ENCODE data around the gene PAGR1. TPM values are rescaled to one million over a fixed set of nuclear protein-coding genes. Genes with fewer than 3 reads are reported as not detected.
"Not testable (repeated sequence)": the region's sequence is repeated elsewhere in the genome, so short reads cannot be mapped to it uniquely, and the experiment has no call there.

Gene PAGR1
- total and polyA plus RNA-seq, 2 experiments from 2014 or later = 19.3 to 23.6 TPM

DNA sequence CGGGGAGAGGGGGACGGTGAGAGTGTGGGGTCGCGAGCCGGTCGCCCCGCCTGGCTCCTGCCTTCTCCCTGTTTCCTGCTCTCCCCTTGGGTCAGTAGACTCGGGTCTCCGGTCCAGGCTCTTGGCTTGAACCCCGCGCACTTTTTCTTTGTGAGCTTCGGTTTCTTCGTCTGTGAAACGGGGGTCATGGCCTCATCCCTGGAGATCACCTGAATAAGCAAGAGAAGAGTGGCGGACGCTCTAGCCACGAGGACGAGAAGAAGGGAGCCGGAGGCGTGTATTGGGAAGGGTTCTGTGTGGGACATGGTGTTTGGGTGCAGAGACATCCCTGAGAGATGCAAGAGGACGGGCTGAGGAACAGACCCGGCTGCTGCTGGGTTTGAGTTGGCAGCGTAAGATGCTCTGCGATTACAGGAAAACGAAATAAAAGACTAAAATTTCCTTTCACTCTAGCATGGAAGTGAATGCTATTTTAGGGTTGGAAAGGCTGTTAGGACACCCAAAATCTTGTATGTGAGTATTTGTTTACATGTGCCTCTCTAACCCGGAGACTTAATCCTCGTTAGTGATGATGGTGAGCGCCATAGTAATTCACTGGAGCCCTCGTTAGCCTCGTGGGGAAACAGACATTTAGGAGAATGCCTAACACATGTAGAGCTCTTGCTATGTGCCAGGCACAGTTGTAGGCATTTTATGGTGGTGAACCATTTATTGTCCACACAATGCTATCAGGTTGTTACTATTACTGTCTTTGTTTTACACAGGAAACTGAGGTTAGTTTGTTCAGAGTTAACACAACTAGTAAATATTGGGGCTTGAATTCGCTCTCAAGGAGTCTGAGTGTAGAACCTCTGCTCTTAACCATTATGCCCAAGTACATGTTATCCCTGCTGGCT is 24.8 kb upstream of the PAGR1 start:
- peak overlapping the region; percentile 94 for H2AFZ ChIP-seq
- H3K79me2 ChIP-seq (ENCODE audit: insufficient read depth) = peaks cover 56% of the 10 kb centered on the region
- peaks cover 5% of the 10 kb centered on the region; the same call in 1 of the 2 replicates for H3F3A ChIP-seq (ENCODE audit: insufficient read depth)
- in situ Hi-C loops (cut with MboI) = no loop called here
- peak; percentile 51 for DNase-seq
- H3K9me2 ChIP-seq (ENCODE audit: insufficient read depth) = no peaks in the 10 kb centered on the region
- 0 out of 2 replicates have a peak, but pooled peaks cover 9% of the 10 kb centered on the region for H3K4me1 ChIP-seq (ENCODE audit: insufficient read depth)
- H3K4me3 ChIP-seq = peak overlapping the region; percentile 84
- H3K27me3 ChIP-seq (replicated peaks; ENCODE audit: insufficient read depth) = no peaks in the 10 kb centered on the region
- peak overlapping the region; percentile 13; the same call in 1 of the 2 replicates for H3K27ac ChIP-seq
- TF ChIP-seq EZH2phosphoT487 (IDR thresholded peaks at IDR 0.05; ENCODE audit: insufficient read depth, low read depth) = no peak
- TF ChIP-seq EZH2 (IDR thresholded peaks at IDR 0.05; ENCODE audit: insufficient read depth, poor library complexity, severe bottlenecking) = no peak
- H3K36me3 ChIP-seq (ENCODE audit: low read depth) = no peaks in the 10 kb centered on the region
- peak overlapping the region; percentile 86 for H3K9ac ChIP-seq
- WGBS, 2 experiments (ENCODE audit: low coverage in 1 of 2, low lambda C conversion rate in 2 of 2, missing lambda C conversion rate in 2 of 2) = 2 to 3% methylated on average over 26 to 31 of the region's 31 CpGs
- no peaks in the 10 kb centered on the region for H4K20me1 ChIP-seq (ENCODE audit: insufficient read depth)
- no peaks in the 10 kb centered on the region for H3K9me3 ChIP-seq (ENCODE audit: low read depth)
- peak overlapping the region; percentile 79 for H3K4me2 ChIP-seq (ENCODE audit: unreplicated experiment)

DNA sequence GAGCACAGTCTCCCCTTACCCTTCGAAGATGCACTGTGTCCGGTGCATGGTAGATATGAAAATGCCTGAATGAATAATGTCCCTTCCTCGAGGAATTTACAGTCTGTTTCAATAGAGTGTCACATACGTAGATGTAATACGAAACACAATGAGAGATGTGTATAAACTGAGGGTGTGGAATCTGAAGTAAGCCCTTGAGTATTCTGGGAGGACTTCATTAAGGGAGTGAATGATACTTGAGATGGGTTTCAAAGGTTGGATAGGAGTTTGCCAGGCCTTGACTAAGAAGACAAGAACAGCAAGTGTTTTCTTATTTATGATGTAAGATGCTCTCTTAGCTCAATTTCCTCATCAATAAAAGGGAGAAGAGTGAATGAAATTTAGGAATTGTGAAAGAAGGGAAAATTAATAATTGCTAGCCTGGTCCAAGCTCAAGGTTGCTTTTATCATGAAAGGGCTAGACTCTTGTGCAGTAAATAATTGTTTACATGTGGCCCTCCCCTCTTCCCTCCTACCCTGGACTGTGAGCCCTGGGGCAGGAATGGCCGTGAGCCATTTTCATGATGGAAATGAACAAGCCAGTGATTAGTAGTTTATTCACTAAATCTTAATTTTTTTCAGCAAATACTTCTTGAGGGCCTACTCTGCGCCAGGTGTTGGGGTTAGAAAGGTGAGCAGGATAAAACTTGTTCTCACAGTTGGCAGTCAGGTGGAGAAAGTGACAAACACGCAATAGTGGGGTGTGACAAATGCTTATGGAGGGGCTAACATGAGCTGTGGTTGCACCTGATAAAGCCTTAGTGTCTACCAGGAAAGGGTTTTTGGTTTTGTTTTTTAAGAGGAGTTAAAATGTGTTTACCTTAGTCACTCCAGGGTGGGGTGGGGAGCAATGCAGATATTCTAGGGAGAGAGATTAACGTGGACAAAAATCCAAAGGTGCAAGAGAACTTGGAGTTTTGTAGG is 23.8 kb upstream of the PAGR1 start:
- H3K9me2 ChIP-seq (ENCODE audit: insufficient read depth) = no peaks in the 10 kb centered on the region
- peak overlapping the region; percentile 86; the same call in 1 of the 2 replicates for H3K9ac ChIP-seq
- peaks cover 65% of the 10 kb centered on the region for H3K79me2 ChIP-seq (ENCODE audit: insufficient read depth)
- no peak for DNase-seq
- peaks cover 5% of the 10 kb centered on the region; the same call in 1 of the 2 replicates for H3F3A ChIP-seq (ENCODE audit: insufficient read depth)
- peak overlapping the region; percentile 84 for H3K4me3 ChIP-seq
- H3K27ac ChIP-seq = no peak overlapping the region
- no peaks in the 10 kb centered on the region for H3K27me3 ChIP-seq (replicated peaks; ENCODE audit: insufficient read depth)
- H3K4me1 ChIP-seq (ENCODE audit: insufficient read depth) = 0 out of 2 replicates have a peak, but pooled peaks cover 9% of the 10 kb centered on the region
- no peak for TF ChIP-seq EZH2 (IDR thresholded peaks at IDR 0.05; ENCODE audit: insufficient read depth, poor library complexity, severe bottlenecking)
- no peak for TF ChIP-seq EZH2phosphoT487 (IDR thresholded peaks at IDR 0.05; ENCODE audit: insufficient read depth, low read depth)
- WGBS, 2 experiments (ENCODE audit: low coverage in 1 of 2, low lambda C conversion rate in 2 of 2, missing lambda C conversion rate in 2 of 2) = 84 to 86% methylated on average over 9 of the region's 9 CpGs
- no peaks in the 10 kb centered on the region for H4K20me1 ChIP-seq (ENCODE audit: insufficient read depth)
- in situ Hi-C loops (cut with MboI) = no loop called here
- H2AFZ ChIP-seq = peak overlapping the region; percentile 94
- H3K36me3 ChIP-seq (ENCODE audit: low read depth) = no peaks in the 10 kb centered on the region
- H3K4me2 ChIP-seq (ENCODE audit: unreplicated experiment) = peak overlapping the region; percentile 79
- H3K9me3 ChIP-seq (ENCODE audit: low read depth) = no peaks in the 10 kb centered on the region

DNA sequence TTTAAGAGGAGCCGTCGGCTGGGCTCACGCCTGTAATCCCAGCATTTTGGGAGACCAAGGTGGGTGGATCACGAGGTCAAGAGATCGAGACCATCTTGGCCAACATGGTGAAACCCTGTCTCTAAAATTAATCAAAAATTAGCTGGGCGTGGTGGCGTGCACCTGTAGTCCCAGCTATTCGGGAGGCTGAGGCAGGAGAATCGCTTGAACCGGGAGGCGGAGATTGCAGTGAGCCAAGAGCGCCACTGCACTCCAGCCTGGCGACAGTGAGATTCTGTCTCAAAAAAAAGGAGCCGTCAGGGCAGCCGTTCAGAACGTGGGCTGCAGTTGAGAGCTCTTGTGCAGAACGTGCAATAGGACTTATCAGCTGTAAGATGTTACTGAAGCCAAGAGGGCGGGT is 22.8 kb upstream of the PAGR1 start:
- H3K9ac ChIP-seq; H3F3A ChIP-seq (ENCODE audit: insufficient read depth); in situ Hi-C loops (cut with MboI); H3K36me3 ChIP-seq (ENCODE audit: low read depth); H3K4me3 ChIP-seq; H3K9me2 ChIP-seq (ENCODE audit: insufficient read depth); H3K4me1 ChIP-seq (ENCODE audit: insufficient read depth); DNase-seq; H4K20me1 ChIP-seq (ENCODE audit: insufficient read depth); H3K27ac ChIP-seq; H3K9me3 ChIP-seq (ENCODE audit: low read depth); H3K27me3 ChIP-seq (replicated peaks; ENCODE audit: insufficient read depth); H2AFZ ChIP-seq; H3K4me2 ChIP-seq (ENCODE audit: unreplicated experiment): not testable (repeated sequence)
- WGBS, 2 experiments (ENCODE audit: low coverage in 1 of 2, low lambda C conversion rate in 2 of 2, missing lambda C conversion rate in 2 of 2) = 90 to 92% methylated on average over 18 of the region's 18 CpGs
- peaks cover 70% of the 10 kb centered on the region for H3K79me2 ChIP-seq (ENCODE audit: insufficient read depth)

DNA sequence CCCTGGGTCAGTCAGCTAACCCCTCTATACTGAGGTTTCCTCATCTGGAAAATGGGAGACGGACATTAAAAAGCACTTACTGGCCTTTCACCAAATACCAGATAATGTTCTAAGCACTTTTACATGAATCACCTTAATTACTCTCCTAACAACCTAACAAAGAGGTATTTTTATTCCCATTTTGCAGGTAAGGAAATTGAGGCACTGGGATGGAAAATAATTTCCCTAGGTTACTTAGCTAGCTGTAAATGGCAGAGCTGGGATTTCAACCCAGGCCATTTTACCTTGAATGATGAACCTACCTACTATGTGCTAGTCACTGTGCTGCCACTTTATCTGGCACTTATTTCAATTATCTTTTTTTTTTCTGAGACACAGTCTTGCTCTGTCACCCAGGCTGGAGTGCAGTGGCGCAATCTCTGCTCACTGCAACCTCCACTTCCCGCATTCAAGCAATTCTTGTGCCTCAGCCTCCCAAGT is 21.7 kb upstream of the PAGR1 start:
- H3K79me2 ChIP-seq (ENCODE audit: insufficient read depth) = peaks cover 70% of the 10 kb centered on the region
- no peak overlapping the region for H2AFZ ChIP-seq
- DNase-seq = no peak
- no peak overlapping the region for H3K4me2 ChIP-seq (ENCODE audit: unreplicated experiment)
- WGBS, 2 experiments (ENCODE audit: low coverage in 1 of 2, low lambda C conversion rate in 2 of 2, missing lambda C conversion rate in 2 of 2) = 96 to 100% methylated on average over 3 of the region's 3 CpGs
- in situ Hi-C loops (cut with MboI) = no loop called here
- H3K9me3 ChIP-seq (ENCODE audit: low read depth) = no peaks in the 10 kb centered on the region
- no peaks in the 10 kb centered on the region for H3K9me2 ChIP-seq (ENCODE audit: insufficient read depth)
- H3F3A ChIP-seq (ENCODE audit: insufficient read depth) = peaks cover 5% of the 10 kb centered on the region; the same call in 1 of the 2 replicates
- H3K4me1 ChIP-seq (ENCODE audit: insufficient read depth) = 0 out of 2 replicates have a peak, but pooled peaks cover 9% of the 10 kb centered on the region
- H3K4me3 ChIP-seq = no peak overlapping the region
- H3K9ac ChIP-seq = no peak overlapping the region
- H3K27me3 ChIP-seq (replicated peaks; ENCODE audit: insufficient read depth) = no peaks in the 10 kb centered on the region
- no peak for TF ChIP-seq EZH2 (IDR thresholded peaks at IDR 0.05; ENCODE audit: insufficient read depth, poor library complexity, severe bottlenecking)
- TF ChIP-seq EZH2phosphoT487 (IDR thresholded peaks at IDR 0.05; ENCODE audit: insufficient read depth, low read depth) = no peak
- no peak overlapping the region for H3K27ac ChIP-seq
- H4K20me1 ChIP-seq (ENCODE audit: insufficient read depth) = no peaks in the 10 kb centered on the region
- no peaks in the 10 kb centered on the region; the same call in 1 of the 2 replicates for H3K36me3 ChIP-seq (ENCODE audit: low read depth)
